Hepatic stellate cell (primary cell): ENCODE measurements around the gene GANAB.
"Not testable (repeated sequence)": the region's sequence is repeated elsewhere in the genome, so short reads cannot be mapped to it uniquely, and the experiment has no call there.

Source experiments
- DNase-seq: peaks from one replicate; pipeline ENCODE4 v3.0.0; 2011; ENCODE audit warnings: low spot score

GANAB gene

GRCh38 chr11:62667460-62667859, 21.0 kb upstream of the GANAB start:
- no peak for DNase-seq

- DNase-seq = no peak
Observed at GRCh38 chr11:62666259-62666926, 20.0 kb upstream of the GANAB start.

GRCh38 chr11:62665599-62666258, 19.3 kb upstream of the GANAB start:
- DNase-seq = peak; percentile 69

DNA sequence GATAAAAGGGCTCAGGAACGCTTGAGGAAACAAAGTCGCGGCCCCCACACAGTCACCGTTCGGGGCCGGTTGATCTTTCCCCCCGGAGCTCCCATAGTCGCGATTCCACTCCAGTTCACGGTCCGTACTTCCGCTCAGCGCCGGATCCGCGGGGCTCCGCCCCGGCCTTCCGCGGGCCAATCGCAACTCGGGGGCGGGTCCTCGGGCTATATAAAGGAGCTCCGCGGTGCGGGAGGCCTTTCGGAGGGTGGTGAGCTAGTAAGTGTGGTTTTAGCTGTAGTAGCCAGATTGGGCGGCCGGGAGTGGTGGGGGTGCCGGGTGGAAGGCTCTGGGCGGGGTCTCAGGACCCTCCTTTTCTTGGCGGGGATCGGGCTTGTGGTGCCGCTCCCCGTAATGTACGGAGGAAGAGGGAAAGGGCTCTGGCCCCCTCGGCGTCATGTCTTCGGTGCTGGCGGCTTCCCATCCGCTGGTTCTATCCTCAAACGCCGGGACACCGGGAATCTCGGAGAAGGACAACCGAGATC, 18.7 kb upstream of the GANAB start, which contains the start of the genes C11orf98 and CSKMT:
TSS of gene C11orf98 (minus strand) at position 136 of the 524 bp plus-strand sequence. CDS start at position 95, 41 bp downstream.
TSS of gene CSKMT (plus strand) at position 238 of the 524 bp plus-strand sequence. CDS start 568 bp downstream, outside the sequence.
- DNase-seq = peak; percentile 98

DNA sequence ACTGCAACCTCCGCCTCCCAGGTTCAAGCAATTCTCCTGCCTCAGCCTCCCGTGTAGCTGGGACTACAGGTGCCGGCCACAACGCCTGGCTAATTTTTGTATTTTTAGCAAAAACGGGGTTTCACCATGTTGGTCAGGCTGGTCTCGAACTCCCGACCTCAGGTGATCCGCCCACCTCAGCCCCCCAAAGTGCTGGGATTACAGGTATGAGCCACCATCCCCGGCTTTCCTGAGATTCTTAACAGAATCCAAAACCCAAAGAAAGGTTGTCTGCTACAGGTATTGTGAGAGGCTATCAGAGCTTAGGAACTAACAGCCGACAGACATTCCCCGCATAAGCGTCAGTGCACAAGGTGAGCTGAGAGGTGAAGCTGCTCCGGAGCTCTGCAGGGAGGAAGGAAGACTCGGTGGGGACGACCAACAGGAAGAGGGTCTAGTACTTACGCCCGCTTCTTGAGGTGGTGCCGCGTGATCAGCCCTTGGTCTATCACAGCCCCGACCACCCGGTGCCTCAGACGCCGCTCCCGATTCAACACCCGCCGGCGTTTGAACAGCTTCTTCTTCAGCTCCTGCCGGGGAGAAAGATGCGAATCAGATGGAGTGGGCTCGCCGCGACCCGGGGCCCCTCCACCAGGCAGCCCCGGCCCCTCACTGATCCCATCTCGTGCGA, 18.1 kb upstream of the GANAB start:
- no peak for DNase-seq

DNA sequence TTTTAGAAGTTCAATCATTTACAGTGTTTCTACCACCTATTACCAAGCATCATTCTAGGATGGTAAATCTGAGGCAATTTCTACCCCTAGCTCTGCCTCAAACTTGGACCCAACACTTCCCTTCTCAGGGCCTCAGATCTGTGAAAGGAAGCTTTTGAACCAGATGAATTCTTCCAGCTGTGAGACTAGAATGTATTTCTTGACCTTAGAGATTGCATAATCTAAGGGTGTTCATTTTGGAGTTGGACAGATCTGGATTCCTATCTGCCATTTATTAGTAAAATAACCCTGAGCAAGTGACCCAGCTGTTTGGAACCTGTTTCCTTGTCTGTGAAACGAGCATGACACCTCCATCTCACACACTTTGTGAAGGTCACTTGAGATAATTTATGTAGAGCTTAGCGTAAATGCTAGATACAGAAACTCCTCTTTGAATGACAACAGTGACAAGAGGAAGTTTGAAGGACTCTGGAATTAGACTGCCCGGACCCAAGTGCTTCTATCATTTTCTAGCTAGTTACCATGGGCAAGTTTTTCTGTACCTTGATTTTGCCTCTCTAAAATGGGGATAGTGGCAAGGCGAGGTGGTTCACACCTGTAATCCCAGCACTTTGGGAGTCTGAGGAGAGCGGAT, 10.5 kb upstream of the GANAB start:
- no peak for DNase-seq

GRCh38 chr11:62654297-62654696, 7.9 kb upstream of the GANAB start:
- DNase-seq = no peak

DNA sequence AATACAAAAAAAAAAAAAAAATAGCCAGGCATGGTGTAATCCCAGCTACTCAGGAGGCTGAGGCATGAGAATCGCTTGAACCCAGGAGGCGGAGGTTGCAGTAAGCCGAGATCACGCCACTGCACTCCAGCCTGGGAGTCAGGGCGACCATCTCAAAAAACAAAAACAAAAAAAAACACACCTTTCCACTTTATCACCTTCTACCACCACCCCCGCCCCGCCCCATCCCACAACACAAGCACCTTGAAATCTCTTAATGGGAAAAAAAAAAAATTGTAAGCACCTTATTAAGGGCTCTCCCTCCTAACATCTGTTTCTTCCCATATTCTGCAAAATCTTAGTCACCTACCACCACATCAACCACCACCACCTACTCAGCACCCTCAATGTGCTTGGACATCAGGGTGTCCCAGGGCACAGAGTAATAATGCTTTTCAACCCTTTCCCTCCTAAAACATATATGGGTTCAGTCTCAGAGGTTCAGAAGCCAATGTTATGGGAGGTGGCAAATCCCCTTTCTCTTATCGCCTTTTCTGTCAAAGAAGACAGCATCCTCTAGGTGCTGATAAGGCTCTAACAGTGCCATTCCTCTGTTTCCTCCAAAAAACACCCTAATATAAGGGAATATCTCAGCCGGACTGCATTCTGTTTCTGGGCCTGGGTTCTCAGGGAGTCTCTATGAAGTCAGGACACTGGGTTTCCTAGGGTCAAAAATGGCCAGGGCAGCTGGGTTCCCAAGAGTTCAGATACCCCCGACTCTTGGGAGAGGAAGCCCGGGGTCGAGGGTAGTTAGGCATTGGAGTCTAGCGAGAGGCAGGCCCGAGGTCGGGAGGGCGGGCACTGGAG, 6.0 kb upstream of the GANAB start:
- DNase-seq = no peak

GRCh38 chr11:62650283-62650682, 3.9 kb upstream of the GANAB start:
- DNase-seq = not testable (repeated sequence)

DNA sequence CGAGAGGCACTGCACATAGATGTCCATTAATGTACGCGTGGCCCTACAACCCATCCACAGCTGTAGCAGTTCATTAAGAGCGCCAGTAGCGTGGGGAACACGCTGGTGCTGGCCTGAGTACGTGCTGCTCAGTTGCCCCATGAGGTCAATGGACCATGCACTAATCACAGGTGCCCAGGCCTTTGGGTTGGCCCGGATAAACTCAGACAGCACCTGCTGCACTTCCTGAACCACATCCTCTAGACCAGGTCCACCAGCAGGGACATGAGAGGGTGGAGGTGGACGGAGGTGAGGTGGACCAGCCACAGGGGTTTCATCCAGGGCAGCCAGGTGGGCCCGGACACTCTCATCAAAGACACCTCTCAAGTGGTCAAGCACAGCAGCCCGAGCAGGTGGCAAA, 3.1 kb upstream of the GANAB start:
- no peak for DNase-seq

GRCh38 chr11:62648967-62649364, 2.6 kb upstream of the GANAB start:
- DNase-seq = no peak

DNA sequence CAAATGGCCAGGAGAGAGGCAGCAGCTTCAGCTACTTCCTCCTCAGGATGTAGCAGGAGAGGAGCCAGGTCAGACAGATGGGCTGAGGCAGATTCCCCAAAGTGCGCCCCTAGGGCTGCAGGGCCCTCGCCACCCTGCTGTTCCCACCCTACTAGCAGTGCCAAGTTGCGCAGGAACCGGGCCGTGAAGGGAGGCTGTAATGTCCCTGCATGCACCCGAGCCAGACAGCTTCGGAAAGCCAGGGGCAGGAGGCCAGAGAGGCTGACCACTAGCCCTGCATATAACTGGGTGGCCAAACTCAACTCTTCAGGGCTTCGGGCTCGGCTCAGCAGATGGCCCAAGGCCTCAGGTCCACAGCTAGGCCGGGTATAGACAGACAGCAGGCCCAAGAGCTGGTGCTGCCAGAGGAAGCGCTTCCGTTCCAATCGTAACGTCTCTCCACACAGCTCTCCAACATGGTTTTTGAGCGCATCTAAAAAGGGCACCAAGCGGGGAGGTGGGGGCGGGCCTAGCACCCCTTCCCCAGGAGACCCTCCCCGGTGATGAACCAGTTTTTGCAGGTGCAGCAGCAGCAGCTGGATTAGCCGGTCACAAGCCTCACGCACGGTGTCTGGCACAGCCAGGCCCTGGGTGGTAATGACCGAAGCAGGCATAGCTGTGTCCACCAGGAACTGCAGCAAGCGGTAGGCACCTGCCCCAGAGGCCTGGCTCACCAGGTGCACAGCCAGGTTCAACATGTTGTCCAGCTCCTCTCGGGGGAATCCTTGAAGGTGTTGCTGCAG, 2.0 kb upstream of the GANAB start:
- no peak for DNase-seq

DNA sequence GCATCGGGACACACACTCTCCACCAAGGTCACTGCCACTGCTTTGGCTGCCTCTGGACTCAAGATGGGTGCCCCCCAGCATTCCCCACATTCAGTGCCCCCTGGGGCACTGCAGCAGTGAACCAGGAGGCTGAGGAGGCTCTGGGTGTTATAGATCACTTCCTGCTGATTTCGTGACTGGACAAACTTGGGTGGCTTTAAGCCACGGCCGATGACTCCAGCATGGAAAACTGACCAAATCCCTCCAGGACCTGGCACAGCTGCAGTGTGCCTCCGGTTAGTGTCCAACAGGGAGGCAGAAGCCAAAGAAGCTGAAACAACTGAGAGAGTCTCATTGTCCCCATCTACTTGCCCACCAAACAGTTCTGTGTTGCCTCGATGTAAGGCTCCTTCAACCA, 1.2 kb upstream of the GANAB start:
- DNase-seq = no peak

DNA sequence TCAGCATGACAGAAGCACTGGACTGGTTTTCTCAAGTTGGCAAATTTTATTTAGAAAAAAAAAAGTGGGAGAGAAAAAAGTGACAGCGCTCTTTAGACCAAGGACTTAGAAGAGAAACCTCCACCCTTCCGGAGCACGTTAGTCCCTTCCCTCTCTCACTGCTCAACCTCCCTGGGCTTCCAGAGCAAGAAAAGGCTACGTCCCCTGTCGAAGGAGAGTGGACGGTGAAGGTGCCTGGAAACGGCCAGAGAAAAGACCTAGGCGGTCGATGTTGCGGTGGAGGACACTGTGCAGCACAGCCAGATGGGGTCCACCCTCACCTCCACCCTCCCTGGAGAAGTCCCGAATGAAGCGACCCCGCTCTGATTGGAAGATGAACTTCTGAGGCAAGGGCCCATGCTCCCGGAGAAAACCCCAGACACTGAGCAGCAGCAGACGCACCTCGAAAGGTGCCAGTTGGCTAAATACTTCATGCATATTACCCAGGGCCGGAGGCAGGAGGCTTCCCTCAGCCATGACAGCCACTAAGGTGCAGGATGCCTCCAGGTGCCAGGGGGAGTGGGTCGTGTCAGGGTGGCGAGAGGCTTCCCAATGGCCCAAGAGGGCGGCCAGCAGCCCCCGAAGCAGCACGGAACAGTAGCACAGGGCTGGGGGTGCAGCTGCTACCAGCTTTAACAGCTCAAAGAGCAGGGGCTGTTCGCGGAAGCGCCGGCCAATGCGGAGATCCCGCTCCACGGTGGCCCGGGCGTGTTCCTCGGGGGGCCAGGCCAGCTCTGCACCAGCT, 604 bp upstream of the GANAB start:
- no peak for DNase-seq

DNA sequence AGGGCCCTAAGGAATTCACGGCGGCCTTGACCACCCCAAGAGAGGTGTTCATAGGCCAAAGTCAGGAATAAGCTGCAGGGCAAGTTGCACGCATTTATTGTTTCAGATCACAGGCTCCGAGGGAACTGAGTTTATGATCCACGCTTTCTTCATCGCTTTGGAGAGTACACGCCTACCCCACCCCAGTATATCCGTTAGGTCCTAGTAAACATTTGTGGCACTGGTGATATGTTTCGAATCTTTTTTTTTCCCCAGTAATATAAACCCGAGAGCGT, 805 bp downstream of the GANAB start:
- DNase-seq = no peak

- no peak for DNase-seq
Observed at GRCh38 chr11:62644220-62644619, 2.2 kb downstream of the GANAB start.

GRCh38 chr11:62632492-62632891, 13.9 kb downstream of the GANAB start:
- no peak for DNase-seq

GRCh38 chr11:62627713-62628112, 18.7 kb downstream of the GANAB start:
- no peak for DNase-seq

GRCh38 chr11:62622476-62623089, 23.8 kb downstream of the GANAB start:
- no peak for DNase-seq
